ENCODE results near the gene SOCS2.
"Not testable (repeated sequence)": the region's sequence is repeated elsewhere in the genome, so short reads cannot be mapped to it uniquely, and the experiment has no call there.

Gene SOCS2

GRCh38 chr12:93595351-93595750 is 22.9 kb downstream of the SOCS2 start:
- FAIRE-seq = no peak

GRCh38 chr12:93597608-93598007 is 25.1 kb downstream of the SOCS2 start:
- no peak for FAIRE-seq

- FAIRE-seq = no peak
These were observed 26.7 kb downstream of the SOCS2 start for GRCh38 chr12:93599192-93599591.

- no peak for FAIRE-seq
These were observed 29.1 kb downstream of the SOCS2 start for GRCh38 chr12:93601591-93601990.

GRCh38 chr12:93602897-93603668 is 30.6 kb downstream of the SOCS2 start:
- no peak for FAIRE-seq

- no peak for FAIRE-seq
These were observed 31.3 kb downstream of the SOCS2 start for GRCh38 chr12:93603762-93604161.

GRCh38 chr12:93608313-93608712 is 35.8 kb downstream of the SOCS2 start:
- FAIRE-seq = no peak

GRCh38 chr12:93609281-93610192 is 37.1 kb downstream of the SOCS2 start:
- peak; percentile 96 for FAIRE-seq

GRCh38 chr12:93612776-93613175 is 40.3 kb downstream of the SOCS2 start:
- no peak for FAIRE-seq

- FAIRE-seq = no peak
These were observed 42.6 kb downstream of the SOCS2 start for GRCh38 chr12:93614917-93615596.

- no peak for FAIRE-seq
These were observed 44.2 kb downstream of the SOCS2 start for GRCh38 chr12:93616584-93617101.

- no peak for FAIRE-seq
These were observed 46.5 kb downstream of the SOCS2 start for GRCh38 chr12:93618891-93619410.

- no peak for FAIRE-seq
These were observed 49.5 kb downstream of the SOCS2 start for GRCh38 chr12:93621986-93622385.

GRCh38 chr12:93622485-93622884 is 50.0 kb downstream of the SOCS2 start:
- no peak for FAIRE-seq

- FAIRE-seq = no peak
These were observed 52.3 kb downstream of the SOCS2 start for GRCh38 chr12:93624595-93625294.

- FAIRE-seq = not testable (repeated sequence)
These were observed 52.8 kb downstream of the SOCS2 start for GRCh38 chr12:93625295-93625645.

GRCh38 chr12:93626160-93626559 is 53.7 kb downstream of the SOCS2 start:
- FAIRE-seq = no peak

Measured in A204.1 (cell line).